DMS53 treated with DMSO at 0.1 percent for 48 hours (cell line): ENCODE measurements around the gene LYSMD3.
A peak's percentile ranks its signal among the peaks of the same experiment; 100 is the strongest.

Experiments
- DNase-seq: peaks from one replicate; lab custom pipeline; 2025; ENCODE audit not compliant: unreplicated experiment; lab: John Stamatoyannopoulos, UW

LYSMD3 gene

DNA sequence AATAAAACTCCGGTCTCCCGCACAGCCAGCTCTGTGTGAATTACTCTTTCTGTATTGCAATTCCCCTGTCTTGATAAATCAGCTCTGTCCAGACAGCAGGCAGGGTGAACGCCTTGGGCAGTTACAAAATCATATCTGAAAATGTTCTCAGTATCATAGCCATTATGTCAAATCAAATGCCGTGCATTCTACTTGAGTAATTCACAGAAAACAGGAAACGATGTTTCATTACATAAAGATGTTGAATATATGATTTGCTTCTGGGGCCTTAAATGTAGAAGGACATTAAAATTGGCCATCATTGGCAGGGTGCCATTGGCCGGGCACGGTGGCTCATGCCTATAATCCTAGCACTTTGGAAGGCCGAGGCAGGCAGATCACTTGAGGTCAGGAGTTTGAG lies 46.2 kb downstream of the LYSMD3 start:
- DNase-seq = no peak

DNA sequence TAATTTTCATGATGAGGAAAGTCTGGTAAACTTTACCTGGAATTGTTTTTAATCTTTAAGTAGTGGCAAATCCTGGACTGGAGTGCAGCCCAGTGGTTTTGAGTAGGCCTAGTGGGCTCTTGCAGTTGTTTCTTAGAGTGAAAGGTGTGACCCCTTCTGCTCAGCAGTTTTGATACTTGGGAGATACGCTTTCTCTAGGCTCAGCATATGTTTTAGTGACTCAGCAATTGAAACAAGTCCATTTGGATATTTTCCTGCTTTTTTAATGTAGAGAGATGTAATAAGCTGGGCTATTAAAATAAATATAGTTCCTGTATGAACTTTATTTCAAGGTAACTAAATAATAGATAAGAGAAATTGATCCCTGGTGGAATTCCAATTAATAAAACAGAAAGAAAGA lies 48.7 kb downstream of the LYSMD3 start:
- DNase-seq = no peak

DNA sequence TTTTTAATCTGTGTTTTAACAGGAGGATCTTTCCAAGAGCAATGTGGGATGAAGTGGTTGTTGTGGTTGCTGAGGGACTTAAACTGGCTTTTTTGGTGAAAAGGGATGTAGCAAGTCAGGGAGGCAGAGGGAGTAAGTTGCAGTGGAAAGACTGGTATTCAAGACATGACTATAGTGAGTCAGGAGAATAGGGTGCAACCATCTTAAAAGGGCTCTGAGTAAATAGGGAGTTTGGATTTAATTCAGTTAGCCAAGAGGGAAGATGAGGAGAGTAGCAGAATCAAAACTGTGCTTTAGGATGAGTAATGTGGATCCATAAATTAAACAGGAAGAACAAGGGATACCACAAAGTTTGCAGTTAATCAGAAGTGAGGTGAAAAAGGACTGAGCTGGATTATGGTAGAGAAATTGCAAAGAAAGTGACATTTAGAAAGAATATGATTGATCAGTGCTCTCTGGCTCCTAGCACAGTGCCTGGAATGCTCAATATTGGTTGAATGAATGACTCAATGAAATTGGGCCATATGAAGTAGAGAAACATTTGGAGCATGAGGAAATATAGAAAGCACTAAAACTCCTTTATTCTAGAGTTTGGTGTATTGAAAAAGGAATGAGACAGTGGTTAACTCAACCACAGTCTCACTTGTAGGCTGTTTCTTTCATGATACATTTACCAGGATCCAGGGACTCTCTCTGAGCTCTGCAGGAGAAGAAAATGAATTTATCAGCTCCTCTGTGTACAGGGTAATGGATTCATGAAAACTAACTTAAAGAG lies 49.6 kb downstream of the LYSMD3 start:
- DNase-seq = no peak

DNA sequence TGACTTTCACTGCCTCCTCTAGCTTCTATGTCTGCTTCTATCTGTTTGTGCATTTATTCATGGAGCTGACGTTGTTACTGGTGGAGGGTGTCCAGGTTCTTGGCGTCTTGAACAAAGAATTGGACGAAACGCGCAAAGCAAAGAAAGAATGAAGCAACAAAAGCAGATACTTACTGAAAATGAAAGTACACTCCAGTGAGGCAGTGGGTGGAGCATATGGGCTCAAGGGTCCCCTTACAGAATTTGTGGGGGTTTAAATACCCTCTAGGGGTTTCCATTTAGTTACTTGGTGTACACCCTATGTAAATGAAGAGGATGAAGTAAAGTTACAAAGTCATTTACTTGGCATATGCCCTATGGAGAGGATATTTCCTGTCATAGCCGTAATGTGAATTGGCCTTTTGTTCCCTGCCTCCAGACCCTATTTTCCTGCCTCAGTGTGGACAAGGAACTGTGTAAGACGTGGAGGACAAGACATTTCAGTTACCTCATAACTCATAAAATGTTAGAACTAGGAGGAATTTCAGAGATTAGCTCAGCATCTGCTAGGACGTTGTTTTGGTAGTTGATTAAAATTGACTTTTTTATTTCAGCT lies 51.7 kb downstream of the LYSMD3 start:
- DNase-seq = no peak

DNA sequence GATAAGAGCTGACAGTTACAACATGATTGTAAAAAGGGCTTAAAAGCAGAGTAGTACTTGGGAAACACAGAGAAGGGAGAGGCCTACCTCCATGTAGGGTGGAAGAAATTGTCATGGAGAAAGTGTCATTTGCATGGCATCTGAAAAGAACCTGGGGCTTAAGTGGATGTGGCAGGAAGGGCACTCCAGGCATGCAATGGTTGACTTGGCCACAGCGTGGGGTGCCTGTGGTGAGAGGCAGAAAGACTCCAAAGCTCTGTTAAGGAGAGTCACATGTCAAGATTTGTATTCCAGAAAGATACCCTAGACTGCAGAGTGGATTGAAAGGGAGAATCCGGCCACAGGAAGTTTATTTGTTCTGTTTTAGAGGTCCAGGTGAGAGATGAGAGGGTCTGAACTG lies 52.3 kb downstream of the LYSMD3 start:
- no peak for DNase-seq

DNA sequence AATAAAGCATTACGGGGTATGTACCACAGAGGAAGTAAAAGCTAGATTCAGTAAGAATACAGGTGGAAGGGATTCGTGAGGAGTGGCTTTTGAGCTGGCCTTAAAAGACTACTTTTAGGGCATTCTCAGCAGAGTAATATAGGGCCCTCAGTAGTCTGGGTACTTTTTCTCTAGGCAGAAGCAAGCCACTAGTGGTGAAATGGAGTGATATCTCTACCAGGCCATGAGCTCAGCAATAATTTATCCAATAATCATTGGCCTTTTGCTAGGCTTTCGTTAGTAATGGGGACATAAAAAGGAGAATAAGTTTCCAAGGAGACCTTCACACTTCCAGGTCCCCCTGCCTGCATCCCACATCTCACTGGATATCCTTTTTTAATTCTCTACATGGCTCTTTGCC lies 53.0 kb downstream of the LYSMD3 start:
- no peak for DNase-seq

DNA sequence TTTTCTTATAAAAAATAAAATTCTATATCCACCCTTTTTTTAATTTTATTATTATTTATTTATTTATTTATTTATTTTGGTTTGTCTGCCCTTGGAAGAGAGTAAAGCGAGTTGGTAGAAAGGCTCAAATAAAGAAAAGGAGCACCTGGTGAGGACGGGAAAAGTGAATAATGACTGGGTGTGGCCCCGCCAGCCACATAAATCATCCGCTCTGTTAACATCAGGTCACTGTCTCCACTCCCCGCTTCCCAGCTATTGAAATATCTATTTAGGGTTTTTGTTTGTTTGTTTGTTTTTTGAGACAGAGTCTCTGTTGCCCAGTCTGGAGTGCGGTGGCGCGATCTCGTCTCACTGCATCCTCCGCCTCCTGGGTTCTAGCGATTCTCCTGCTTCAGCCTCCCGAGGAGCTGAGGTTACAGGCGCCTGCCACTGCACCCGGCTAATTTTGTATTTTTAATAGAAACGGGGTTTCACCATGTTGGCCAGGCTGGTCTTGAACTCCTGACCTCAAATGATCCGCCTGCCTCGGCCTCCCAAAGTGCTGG lies 53.9 kb downstream of the LYSMD3 start:
- no peak for DNase-seq

DNA sequence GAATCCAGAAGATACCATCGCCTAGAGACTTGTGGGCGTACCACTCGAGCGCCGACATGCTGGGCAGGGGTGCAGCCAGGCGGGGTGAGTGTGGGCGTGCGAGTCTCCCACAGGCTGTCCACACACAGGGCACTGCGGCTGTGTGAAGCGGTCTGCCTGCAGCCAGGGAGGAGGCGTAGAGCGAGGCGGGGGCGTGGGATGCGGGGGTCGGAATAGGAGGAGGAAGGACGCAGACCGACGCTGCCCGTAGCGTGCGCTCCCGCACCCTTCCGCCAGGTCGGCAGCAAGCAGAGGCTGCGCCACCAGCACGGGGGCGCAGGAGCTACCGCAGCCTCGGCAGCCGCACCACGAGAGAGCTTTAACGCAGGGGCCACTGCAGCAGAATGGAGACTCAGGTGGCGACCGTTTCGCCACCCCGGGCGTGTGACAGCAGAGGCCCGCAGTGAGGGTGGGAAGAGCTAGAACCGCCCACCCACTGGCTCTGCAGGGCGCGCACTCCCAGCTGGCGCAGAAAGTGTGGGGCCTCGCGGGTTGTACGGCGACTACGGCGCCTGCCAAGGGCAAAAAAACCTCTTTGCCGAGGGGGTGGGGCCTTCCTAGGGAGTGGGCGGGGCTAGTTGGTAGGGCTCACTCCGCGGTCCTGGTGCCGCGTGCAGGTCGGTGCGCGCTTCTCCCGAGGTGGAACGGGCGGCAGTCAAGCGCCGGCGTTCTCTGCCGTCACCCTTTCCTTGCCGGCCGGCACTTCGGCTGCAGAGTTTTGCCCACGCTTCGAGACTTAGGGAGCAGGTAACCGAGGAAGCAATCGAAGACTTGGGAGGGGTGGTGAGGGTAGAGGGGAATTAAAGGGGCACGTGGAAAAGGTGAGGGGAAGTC lies 54.9 kb downstream of the LYSMD3 start, which contains the start of the genes MBLAC2 and POLR3G:
MBLAC2 (minus strand) TSS at position 537 of the 873 bp plus-strand sequence; CDS start at position 58, 479 bp downstream.
POLR3G (plus strand) TSS at position 630 of the 873 bp plus-strand sequence. CDS start 10,704 bp downstream, outside the sequence.
- DNase-seq = peak; percentile 88

DNA sequence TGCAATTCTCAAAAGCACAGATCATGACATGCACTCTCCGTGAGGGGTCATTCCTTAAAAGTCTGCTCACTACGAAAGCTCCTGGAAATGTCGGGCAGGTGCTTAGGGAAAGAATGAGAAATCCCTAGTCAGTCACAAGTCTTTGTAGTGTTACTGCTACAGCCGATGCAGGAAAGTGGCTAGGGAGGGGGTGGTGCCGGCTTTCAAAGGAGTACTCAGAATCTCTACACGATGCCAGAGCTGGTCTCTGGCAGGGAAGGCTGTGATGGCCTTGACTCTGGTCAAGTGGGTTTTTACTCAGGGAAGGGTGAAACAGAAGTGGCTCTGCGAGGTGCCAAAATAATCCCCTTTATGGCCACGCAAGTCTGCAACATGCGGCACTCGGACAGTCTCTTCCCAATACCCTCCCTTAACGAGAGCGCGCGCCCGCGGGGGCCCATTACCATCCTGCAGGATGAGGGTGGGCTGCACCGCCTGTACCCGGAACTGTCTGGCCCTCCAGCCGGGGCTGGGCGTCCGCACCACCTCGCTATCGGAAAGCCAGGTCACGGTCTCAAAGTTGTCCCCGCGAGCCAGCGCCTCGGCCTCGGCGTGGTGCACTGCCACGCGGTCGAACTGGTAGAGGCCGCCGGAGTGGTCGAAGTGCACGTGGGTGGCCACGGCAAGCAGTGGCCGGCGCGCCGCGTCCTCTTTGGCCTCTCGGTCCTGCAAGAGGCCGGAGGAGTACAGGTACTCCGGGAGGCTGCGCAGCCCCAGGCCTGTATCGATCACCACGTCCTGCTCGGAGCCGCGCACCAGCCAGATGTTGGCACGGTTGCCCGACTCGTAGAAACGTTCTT lies 55.8 kb downstream of the LYSMD3 start:
- peak; percentile 59 for DNase-seq

DNA sequence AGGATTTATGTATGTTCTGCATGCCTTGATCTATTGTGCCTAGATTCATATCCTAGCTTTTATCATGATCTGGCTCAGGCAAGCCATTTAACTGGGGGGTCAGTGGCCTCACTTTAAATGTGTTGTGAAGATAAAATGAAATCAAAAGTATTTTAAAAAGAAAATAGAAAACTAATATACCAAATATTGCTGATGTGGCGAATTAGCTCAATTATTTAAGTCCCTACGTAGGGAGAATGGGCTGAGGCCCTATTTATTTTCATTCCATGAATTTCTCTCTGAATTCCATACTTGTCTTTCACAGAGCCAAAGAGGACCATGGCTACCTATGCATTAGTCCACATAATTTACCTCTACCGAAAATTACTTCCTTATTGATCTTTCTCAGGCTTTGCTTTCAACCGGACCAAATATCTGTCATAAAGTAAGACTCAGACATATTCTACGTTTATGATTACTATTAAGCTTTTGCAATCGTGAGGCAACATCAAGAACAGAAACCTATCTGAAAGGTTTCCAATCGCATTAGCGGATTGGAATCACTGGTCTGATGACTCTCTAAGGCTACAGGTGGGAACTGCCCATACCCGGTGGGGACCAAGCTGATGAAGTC lies 56.5 kb downstream of the LYSMD3 start:
- peak; percentile 59 for DNase-seq
